Prostate gland (tissue), 2 donors: ENCODE results near the gene SASH1. TPM values are rescaled to one million over a fixed set of nuclear protein-coding genes. Genes with fewer than 3 reads are reported as not detected.

ENCODE experiments used
- DNase-seq: peaks from one replicate; pipeline ENCODE4 v3.0.0-alpha.2; 2019; ENCODE audit warnings: low spot score
- H3K27ac ChIP-seq, 2 donors: fragments of 200-600 bp; sonication (generic); 2 replicates each; pipeline ENCODE4 v1.5.1; 2017 to 2019
- H3K27me3 ChIP-seq: fragments of 200-600 bp; sonication (generic); replicated peaks from 2 replicates; pipeline ENCODE4 v1.5.1; 2019; ENCODE audit not compliant: insufficient read depth
- H3K36me3 ChIP-seq, 2 donors: fragments of 200-600 bp; sonication (generic); 1 replicate in 1 of 2; 2 replicates in 1 of 2; pipeline versions ENCODE4 v1.5.1 to v1.8.1; 2017 to 2019
- H3K4me1 ChIP-seq: fragments of 200-600 bp; sonication (generic); replicated peaks from 2 replicates; pipeline ENCODE4 v1.5.1; 2019
- H3K4me3 ChIP-seq, 2 donors: fragments of 200-600 bp; sonication (generic); 2 replicates each; pipeline ENCODE4 v1.5.1; 2017 to 2019
- H3K9me3 ChIP-seq: fragments of 200-600 bp; sonication (generic); 2 replicates; pipeline ENCODE4 v1.5.1; 2017
- POLR2A ChIP-seq: fragments of 450-650 bp; IDR thresholded peaks from one replicate; pipeline ENCODE4 v1.6.1; 2016; ENCODE audit warnings: antibody characterized with exemption, mild to moderate bottlenecking
- POLR2AphosphoS5 ChIP-seq: sonication (generic); formaldehyde crosslinking; IDR thresholded peaks from one replicate; pipeline ENCODE4 v1.6.1; 2017; ENCODE audit warnings: antibody characterized with exemption
- WGBS: methylation state at CpG from one replicate; pipeline ENCODE4 v1.1.5; 2018; 5-methylcytosine and 5-hydroxymethylcytosine counted together
- intact Hi-C: fragments of 100-400 bp; cut with DNase I; formaldehyde crosslinking; loops from one replicate; pipeline ENCODE4 v1.14.2; 2022
- small RNA-seq, 2 donors: library from RNA; depleted of rRNA; stranded (forward); fragments of <200 nt; gene quantifications; one replicate each; pipeline ENCODE3, GENCODE V24; 2016
- total RNA-seq, 2 donors: library from RNA; depleted of rRNA; stranded (reverse); fragments of >200 nt; gene quantifications; one replicate each; pipeline ENCODE4 v1.1.0, GENCODE V29; 2016
- TF ChIP-seq, protein P1 (sequence below), 4 experiments: fragments of 200-600 bp in 2 of 4; fragments of 450-650 bp in 2 of 4; sonication (generic) in 2 of 4; IDR thresholded peaks; 1 replicate in 3 of 4; 2 replicates in 1 of 4; pipeline ENCODE4 v1.5.1; 2016 to 2019; ENCODE audit warnings: antibody characterized with exemption in 4 of 4, mild to moderate bottlenecking in 2 of 4, moderate library complexity in 2 of 4

SASH1 gene
- total RNA-seq, 2 donors from 2014 or later: 34.3 to 48.6 TPM

GRCh38 chr6:148598724-148599123, 256.1 kb downstream of the SASH1 start:
- TF ChIP-seq POLR2AphosphoS5: no peak
- TF ChIP-seq POLR2A: no peak
- TF ChIP-seq, protein P1, sequence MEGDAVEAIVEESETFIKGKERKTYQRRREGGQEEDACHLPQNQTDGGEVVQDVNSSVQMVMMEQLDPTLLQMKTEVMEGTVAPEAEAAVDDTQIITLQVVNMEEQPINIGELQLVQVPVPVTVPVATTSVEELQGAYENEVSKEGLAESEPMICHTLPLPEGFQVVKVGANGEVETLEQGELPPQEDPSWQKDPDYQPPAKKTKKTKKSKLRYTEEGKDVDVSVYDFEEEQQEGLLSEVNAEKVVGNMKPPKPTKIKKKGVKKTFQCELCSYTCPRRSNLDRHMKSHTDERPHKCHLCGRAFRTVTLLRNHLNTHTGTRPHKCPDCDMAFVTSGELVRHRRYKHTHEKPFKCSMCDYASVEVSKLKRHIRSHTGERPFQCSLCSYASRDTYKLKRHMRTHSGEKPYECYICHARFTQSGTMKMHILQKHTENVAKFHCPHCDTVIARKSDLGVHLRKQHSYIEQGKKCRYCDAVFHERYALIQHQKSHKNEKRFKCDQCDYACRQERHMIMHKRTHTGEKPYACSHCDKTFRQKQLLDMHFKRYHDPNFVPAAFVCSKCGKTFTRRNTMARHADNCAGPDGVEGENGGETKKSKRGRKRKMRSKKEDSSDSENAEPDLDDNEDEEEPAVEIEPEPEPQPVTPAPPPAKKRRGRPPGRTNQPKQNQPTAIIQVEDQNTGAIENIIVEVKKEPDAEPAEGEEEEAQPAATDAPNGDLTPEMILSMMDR (IDR thresholded peaks at IDR 0.05): no peak
- WGBS: 55% methylated on average over 3 of the region's 3 CpGs

GRCh38 chr6:148599967-148600426, 257.4 kb downstream of the SASH1 start:
- H3K36me3 ChIP-seq: no peaks in the 10 kb centered on the region
- WGBS: 60% methylated on average over 7 of the region's 7 CpGs
- TF ChIP-seq POLR2A: no peak
- TF ChIP-seq POLR2AphosphoS5: no peak
- TF ChIP-seq, protein P1 (IDR thresholded peaks at IDR 0.05): no peak
- H3K27ac ChIP-seq: no peak overlapping the region
- no peak for DNase-seq
- no peaks in the 10 kb centered on the region for H3K9me3 ChIP-seq
- no peak overlapping the region for H3K4me3 ChIP-seq
- H3K27me3 ChIP-seq: no peaks in the 10 kb centered on the region
- intact Hi-C loops: no loop called here
- no peaks in the 10 kb centered on the region for H3K4me1 ChIP-seq

More at GRCh38 chr6:148598724-148599123, 256.1 kb downstream of the SASH1 start:
- H3K27ac ChIP-seq: no peak overlapping the region
- no peaks in the 10 kb centered on the region for H3K9me3 ChIP-seq
- intact Hi-C loops: no loop called here
- DNase-seq: no peak
- no peaks in the 10 kb centered on the region for H3K4me1 ChIP-seq
- no peaks in the 10 kb centered on the region for H3K36me3 ChIP-seq
- H3K4me3 ChIP-seq: no peak overlapping the region
- H3K27me3 ChIP-seq: no peaks in the 10 kb centered on the region

Small RNA genes lying within 50 kb of the gene (small RNA-seq; reads per million reads assigned to genes)
- gene SNRPEP6: 0 reads per million in 2 donors
